Spleen (tissue), 7 donors: ENCODE data around the gene FADS3.

Experiments
- POLR2AphosphoS5 ChIP-seq, 3 donors: sonication (generic); formaldehyde crosslinking; IDR thresholded peaks; one replicate each; pipeline ENCODE4 v1.5.1; 2017; ENCODE audit warnings: antibody characterized with exemption in 3 of 3
- TF ChIP-seq, protein P1 (sequence below), 11 experiments: fragments of 200-600 bp in 7 of 11; fragments of 450-650 bp in 4 of 11; sonication (generic) in 4 of 11; IDR thresholded peaks in 8 of 11; conservative IDR thresholded peaks in 3 of 11; 1 replicate in 7 of 11; 2 replicates in 4 of 11; pipeline versions ENCODE4 v1.4.0 to v1.8.0; 2016 to 2021; ENCODE audit warnings: antibody characterized with exemption in 11 of 11, inconsistent platforms in 4 of 11, mild to moderate bottlenecking in 1 of 11
- donor health status: DM: no; HTN: no; CAD: no; lungs with moderate emphysema.
- donor health status: DM: no; HTN: no; CAD: no.
- donor health status: DM: no; HTN: no; CAD: no.

- TF ChIP-seq POLR2AphosphoS5 (IDR thresholded peaks at IDR 0.05): no peak
- TF ChIP-seq, protein P1, sequence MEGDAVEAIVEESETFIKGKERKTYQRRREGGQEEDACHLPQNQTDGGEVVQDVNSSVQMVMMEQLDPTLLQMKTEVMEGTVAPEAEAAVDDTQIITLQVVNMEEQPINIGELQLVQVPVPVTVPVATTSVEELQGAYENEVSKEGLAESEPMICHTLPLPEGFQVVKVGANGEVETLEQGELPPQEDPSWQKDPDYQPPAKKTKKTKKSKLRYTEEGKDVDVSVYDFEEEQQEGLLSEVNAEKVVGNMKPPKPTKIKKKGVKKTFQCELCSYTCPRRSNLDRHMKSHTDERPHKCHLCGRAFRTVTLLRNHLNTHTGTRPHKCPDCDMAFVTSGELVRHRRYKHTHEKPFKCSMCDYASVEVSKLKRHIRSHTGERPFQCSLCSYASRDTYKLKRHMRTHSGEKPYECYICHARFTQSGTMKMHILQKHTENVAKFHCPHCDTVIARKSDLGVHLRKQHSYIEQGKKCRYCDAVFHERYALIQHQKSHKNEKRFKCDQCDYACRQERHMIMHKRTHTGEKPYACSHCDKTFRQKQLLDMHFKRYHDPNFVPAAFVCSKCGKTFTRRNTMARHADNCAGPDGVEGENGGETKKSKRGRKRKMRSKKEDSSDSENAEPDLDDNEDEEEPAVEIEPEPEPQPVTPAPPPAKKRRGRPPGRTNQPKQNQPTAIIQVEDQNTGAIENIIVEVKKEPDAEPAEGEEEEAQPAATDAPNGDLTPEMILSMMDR (IDR thresholded peaks at IDR 0.05 in 8 of 11, conservative IDR thresholded peaks at IDR 0.05 in 3 of 11): no peak
These were observed 43.3 kb downstream of the FADS3 start for GRCh38 chr11:61847914-61848581.
